ENCODE measurements around the gene SNTB2.
A peak's percentile ranks its signal among the peaks of the same experiment; 100 is the strongest.
"Not testable (repeated sequence)": the region's sequence is repeated elsewhere in the genome, so short reads cannot be mapped to it uniquely, and the experiment has no call there.

SNTB2 gene

DNA sequence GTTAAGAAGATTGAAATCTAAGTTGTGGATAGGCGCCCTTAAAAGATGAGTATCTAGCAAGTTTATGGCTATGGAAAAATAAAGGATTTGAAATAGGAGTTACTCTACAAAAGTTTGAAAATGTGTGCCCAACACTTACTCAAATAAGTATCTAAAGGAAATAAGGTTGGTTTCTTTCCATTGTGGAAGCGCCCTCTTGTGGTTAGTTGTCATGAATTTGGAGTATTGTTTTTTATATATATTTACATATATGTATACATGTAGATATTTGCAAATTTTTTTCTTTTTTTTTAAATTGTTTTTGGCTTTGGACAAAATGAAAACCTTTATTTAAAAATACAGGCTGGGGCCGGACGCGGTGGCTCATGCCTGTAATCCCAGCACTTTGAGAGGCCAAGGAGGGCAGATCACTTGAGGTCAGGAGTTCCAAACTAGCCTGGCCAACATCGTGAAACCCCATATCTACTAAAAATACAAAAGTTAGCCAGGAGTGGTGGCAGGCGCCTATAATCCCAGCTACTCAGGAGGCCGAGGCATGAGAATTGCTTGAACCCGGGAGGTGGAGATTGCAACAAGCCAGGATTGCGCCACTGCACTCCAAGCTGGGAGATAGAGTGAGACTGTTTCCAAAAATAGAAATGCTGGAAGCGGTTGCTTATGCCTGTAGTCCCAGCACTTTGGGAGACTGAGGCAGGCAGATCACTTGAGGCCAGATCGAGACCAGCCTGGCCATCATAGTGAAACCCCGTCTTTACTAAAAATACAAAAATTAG, 100.2 kb downstream of the SNTB2 start:
- peak; percentile 16 for DNase-seq (ENCODE audit: low spot score)

- not testable (repeated sequence) for DNase-seq (ENCODE audit: low spot score)
Observed at GRCh38 chr16:69291657-69292056, 104.7 kb downstream of the SNTB2 start.

- no peak for DNase-seq (ENCODE audit: low spot score)
Observed at GRCh38 chr16:69293401-69293800, 106.4 kb downstream of the SNTB2 start.

- no peak for DNase-seq (ENCODE audit: low spot score)
Observed at GRCh38 chr16:69294051-69294450, 107.1 kb downstream of the SNTB2 start.

GRCh38 chr16:69296771-69297170, 109.8 kb downstream of the SNTB2 start:
- DNase-seq (ENCODE audit: low spot score): not testable (repeated sequence)

- DNase-seq (ENCODE audit: low spot score): no peak
Observed at GRCh38 chr16:69298261-69298660, 111.3 kb downstream of the SNTB2 start.

- no peak for DNase-seq (ENCODE audit: low spot score)
Observed at GRCh38 chr16:69301187-69301586, 114.2 kb downstream of the SNTB2 start.

DNA sequence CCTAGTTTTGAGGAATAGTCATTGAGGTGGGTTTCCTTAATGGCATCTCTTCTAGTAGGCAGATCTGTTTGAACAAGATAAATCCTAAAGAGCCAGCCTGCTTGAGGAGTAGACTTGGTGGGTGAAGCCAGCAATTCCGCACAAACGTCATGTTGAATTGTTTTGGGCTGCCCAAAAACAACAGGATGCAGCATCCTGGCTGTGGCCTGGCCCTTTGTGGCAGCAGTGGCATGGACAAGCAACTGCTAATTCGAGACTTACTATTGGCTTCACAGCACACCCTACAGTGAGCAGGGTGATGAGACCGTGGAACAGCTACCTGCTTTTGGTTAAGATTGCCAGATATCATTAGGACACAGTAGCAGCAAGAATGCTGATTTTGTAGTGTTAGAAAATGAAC, 114.9 kb downstream of the SNTB2 start:
- no peak for DNase-seq (ENCODE audit: low spot score)

GRCh38 chr16:69302301-69302700, 115.3 kb downstream of the SNTB2 start:
- no peak for DNase-seq (ENCODE audit: low spot score)

DNA sequence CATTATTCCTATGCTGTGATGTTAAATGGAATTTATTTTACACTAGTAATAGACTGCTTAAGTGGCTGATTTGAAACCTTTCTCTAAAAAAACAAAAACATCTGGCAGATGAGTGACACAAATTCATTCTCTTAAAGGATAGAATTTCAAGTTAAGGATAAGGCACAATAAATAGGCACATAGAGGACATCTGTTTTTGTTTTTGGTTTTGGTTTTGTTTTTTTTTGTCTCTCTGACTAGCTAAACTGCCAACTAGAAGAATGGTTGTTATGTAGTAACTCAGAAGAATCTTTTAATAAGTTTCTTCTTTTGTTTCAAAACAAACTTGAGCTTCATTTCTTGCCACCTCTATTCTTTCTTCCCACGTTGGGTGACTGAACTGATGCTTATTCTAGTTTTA, 119.1 kb downstream of the SNTB2 start:
- no peak for DNase-seq (ENCODE audit: low spot score)

DNA sequence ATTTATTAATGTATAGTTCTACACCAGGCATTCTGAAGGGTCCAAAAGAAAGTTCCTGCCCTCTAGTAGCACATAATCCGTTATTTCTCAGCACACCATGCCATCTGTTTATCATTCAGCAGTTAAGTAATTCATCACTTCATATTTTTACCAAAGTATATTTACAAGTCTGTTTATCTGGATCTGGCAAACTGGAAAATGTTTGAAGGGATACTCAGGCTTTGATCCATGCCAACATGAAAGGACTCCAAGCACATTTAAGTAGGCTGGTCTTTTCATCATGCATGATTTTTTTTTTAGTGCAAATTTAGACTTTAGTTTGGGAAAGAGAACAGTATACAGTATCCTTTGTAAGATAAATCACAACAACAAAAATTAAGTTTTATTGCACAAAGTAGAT, 120.1 kb downstream of the SNTB2 start:
- DNase-seq (ENCODE audit: low spot score): no peak

- DNase-seq (ENCODE audit: low spot score): no peak
Observed at GRCh38 chr16:69307856-69308255, 120.9 kb downstream of the SNTB2 start.

DNA sequence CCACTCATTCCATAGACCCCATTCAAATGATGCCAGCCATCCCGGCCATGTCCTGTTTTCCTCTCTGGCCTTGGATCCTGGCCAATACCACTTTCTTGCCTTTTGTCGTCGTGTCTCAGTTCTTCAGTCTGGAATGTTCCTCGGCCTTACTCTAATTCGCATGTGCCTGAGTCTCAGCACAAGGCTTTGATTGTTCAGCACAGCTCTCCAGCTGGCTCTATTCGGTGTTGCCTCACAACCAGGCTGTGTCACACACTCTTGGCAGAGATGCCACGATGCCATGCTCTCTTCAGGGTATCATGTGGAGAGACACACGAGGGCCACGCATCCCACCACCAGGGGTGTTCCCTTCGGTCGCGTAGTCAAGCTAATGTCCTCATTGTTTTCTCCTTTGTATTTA, 122.4 kb downstream of the SNTB2 start:
- DNase-seq (ENCODE audit: low spot score): no peak

GRCh38 chr16:69310653-69311532, 123.9 kb downstream of the SNTB2 start, which contains the start of gene VPS4A:
TSS of gene VPS4A (plus strand) at chr16:69311350. CDS start at chr16:69311512, 162 bp downstream.
- DNase-seq (ENCODE audit: low spot score): peak; percentile 88

DNA sequence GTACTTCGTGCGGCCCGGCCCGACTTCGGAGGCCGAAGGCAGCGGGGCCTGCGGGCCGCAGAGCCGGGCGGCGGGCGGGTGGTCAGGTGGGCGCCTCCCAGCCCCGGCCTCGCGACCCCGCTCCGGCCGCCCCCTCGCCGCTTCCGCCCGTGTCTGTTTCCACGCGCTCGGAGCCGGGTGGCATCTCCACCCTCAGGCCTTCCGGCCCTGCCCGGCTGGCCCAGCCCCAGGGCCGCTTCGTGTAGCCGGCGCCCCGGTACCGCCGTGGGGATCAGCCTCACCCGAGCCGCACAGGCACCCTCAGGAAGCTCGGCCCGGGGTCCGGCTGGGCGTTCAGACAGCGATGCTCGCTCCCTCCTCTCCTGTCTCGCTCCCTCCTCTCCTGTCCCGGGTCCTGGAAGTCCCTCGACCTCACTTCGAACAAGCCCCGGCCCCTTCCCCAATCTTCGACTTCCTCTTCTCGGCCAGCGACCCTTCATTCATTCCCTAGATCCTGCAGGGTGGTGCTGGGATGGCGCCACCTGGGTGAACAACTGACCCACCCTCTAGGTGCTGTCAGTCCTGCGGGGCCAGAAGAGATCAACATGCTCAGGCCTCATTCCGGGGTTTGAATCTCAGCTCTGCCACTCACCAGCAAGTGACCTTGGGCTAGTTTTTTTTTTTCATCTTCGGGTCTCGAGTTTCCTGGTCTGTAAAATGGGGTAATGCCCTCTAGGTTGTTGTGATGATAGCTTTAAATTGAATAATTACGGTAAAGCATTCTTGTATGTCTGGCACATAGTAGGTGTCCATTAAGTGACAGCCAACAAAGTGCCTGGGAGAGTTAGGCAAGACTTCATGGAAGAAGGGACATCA, 124.8 kb downstream of the SNTB2 start:
- DNase-seq (ENCODE audit: low spot score): peak; percentile 81

- DNase-seq (ENCODE audit: low spot score): no peak
Observed at GRCh38 chr16:69313469-69313868, 126.5 kb downstream of the SNTB2 start.

- no peak for DNase-seq (ENCODE audit: low spot score)
Observed at GRCh38 chr16:69314534-69314933, 127.6 kb downstream of the SNTB2 start.

DNA sequence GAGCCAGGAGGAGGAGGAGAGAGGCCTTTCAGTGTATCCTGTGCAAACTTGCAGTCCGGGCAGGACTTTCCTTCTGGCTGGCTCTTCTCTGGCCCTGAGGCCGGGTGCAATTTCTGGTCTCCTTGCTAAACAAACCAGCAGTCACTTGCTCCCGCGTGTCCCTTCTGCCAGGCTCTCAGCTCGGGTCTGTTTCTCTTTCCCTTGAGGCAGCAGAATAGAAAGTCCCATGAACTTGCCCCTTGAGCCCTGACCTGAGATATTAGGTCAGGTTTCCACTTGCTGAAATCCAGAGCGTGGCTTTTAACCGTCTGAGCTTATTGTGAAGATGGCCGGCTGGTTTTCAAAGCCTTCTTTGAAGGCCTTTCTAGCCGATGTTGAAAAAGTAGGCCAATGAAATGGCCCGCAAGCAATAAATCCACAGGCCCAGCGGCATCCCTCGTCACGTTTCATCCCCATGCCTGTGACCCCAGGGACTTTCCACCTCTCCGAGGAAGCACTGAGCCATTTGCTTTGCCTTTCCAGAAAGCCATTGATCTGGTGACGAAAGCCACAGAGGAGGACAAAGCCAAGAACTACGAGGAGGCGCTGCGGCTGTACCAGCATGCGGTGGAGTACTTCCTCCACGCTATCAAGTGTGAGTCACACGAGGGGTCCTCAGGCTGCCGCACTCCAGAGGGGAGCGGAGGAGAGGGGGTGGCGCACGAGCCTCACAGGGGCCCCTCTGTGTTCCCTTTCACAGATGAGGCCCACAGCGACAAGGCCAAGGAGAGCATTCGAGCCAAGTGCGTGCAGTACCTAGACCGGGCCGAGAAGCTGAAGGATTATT, 128.7 kb downstream of the SNTB2 start:
- no peak for DNase-seq (ENCODE audit: low spot score)

DNA sequence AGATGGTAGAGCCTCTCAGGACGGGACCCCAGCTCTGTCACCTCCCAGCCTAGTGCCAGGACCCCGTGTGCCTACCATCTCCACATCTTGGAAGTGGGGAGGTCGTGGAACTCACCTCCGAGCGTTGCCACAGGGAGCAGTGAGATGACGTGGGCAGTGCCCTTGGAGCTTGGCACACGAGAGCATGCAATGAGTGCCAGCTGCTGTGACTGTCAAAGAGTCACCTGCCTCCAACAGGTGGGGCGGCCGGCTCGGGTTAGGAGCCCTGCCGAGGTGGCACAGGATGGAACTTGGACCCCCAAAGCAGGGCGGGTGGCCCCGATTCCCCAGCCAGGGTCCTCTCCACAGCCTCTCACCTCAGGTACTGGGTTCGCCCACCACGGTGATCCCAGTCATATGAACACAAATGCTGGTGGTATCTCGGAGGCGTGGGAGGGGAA, 129.7 kb downstream of the SNTB2 start:
- no peak for DNase-seq (ENCODE audit: low spot score)

DNA sequence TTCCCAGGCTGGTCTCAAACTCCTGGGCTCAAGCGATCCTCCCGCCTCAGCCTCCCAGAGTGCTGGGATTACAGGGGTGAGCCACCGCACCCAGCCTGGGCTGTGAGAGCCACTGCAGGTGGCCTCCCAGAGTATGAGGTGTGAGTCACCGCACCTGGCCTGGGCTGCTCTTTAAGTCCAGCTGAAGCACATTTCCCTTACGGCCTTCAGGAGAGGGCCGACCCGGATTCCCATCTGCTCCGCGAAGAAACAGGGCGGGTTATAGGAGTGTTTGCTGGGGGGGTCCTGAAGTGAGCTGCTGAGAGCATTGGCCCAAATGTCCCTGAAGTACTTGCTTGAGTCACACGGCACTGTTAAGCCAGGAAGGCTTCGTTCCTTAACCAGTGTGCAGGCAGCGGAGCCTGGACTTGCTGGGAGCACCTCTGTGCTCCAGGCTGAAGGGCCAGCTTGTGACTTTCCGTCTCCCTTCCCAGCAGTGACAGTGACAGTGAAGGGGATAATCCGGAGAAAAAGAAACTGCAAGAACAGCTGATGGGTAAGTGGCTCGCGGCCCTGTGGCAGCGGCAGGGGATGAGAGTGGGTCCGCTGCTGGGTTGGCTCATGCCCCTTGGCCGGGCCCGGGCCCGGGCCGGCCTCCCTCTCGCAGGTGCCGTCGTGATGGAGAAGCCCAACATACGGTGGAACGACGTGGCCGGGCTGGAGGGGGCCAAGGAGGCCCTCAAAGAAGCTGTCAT, 131.4 kb downstream of the SNTB2 start:
- DNase-seq (ENCODE audit: low spot score): no peak

- no peak for DNase-seq (ENCODE audit: low spot score)
Observed at GRCh38 chr16:69318911-69319289, 131.9 kb downstream of the SNTB2 start.
